Astrocyte (in vitro differentiated cells and primary cell): Measurements from ENCODE around the gene LRMDA.

Experiments
- CTCF ChIP-seq: IDR thresholded peaks from 2 replicates; pipeline ENCODE4 v1.5.1; 2011; ENCODE audit warnings: low read depth, mild to moderate bottlenecking, inconsistent platforms, low read length, moderate library complexity; ENCODE audit not compliant: insufficient read depth
- EZH2 ChIP-seq: IDR thresholded peaks from 2 replicates; pipeline ENCODE4 v1.6.1; 2012; ENCODE audit warnings: mild to moderate bottlenecking, low read length, inconsistent platforms; ENCODE audit not compliant: insufficient read depth

DNA sequence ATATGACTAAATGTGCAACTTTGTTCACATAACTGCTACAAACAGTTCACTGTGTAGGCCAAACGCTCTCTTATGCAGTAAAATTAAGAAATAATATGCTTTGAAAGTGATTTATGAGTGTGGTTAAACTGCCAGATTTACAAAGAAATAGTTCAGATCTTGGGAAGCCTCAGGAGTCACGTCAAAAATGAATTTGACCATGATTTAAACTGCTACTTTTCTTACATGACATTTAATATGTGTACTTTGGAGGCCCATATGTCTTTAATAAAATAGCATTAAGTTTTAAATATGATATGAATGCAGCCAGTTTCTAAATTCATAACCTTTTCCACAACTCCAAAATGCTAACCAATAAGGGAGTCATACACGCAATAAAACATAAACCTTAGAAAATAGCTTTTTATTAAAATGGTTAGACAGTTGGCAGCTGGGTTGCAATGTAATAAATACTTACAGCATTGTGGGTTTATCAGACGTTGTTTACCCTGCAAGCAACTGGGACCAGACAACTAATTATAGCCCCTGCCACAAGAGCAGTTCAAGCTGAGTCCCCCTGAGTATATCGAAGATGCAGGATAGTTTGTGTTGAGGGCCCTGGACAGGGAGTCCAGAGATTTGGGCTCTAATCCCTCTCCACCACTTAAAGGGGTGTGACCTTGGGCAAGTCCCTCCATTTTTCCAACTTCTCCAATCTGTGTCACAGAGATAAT is 640.4 kb downstream of the LRMDA start:
- TF ChIP-seq CTCF (no peak), EZH2 (no peak)
